ENCODE data around the gene SARS1.
"Not testable (repeated sequence)": the region's sequence is repeated elsewhere in the genome, so short reads cannot be mapped to it uniquely, and the experiment has no call there.

Gene SARS1

GRCh38 chr1:109192433-109192832, 21.3 kb upstream of the SARS1 start:
- no peak for DNase-seq (ENCODE audit: low read depth in 4 of 4, low spot score in 1 of 4)

GRCh38 chr1:109193653-109194590, 19.8 kb upstream of the SARS1 start:
- peak in 3 of 4 experiments; percentile 29 to 45 (median 34) for DNase-seq (ENCODE audit: low read depth in 4 of 4, low spot score in 1 of 4)

GRCh38 chr1:109197158-109198042, 16.3 kb upstream of the SARS1 start:
- peak in 1 of 4 experiments; percentile 27 for DNase-seq (ENCODE audit: low read depth in 4 of 4, low spot score in 1 of 4)

- no peak for DNase-seq (ENCODE audit: low read depth in 4 of 4, low spot score in 1 of 4)
These were observed 15.5 kb upstream of the SARS1 start for GRCh38 chr1:109198043-109198695.

GRCh38 chr1:109198745-109199144, 15.0 kb upstream of the SARS1 start:
- no peak for DNase-seq (ENCODE audit: low read depth in 4 of 4, low spot score in 1 of 4)

GRCh38 chr1:109199710-109200109, 14.0 kb upstream of the SARS1 start:
- no peak for DNase-seq (ENCODE audit: low read depth in 4 of 4, low spot score in 1 of 4)

GRCh38 chr1:109201123-109201703, 12.5 kb upstream of the SARS1 start:
- peak; percentile 42 to 72 (median 53) for DNase-seq (ENCODE audit: low read depth in 4 of 4, low spot score in 1 of 4)

GRCh38 chr1:109204484-109204883, 9.2 kb upstream of the SARS1 start:
- no peak for DNase-seq (ENCODE audit: low read depth in 4 of 4, low spot score in 1 of 4)

GRCh38 chr1:109206339-109206738, 7.4 kb upstream of the SARS1 start:
- DNase-seq (ENCODE audit: low read depth in 4 of 4, low spot score in 1 of 4), result no peak

- no peak for DNase-seq (ENCODE audit: low read depth in 4 of 4, low spot score in 1 of 4)
These were observed 6.1 kb upstream of the SARS1 start for GRCh38 chr1:109207467-109208103.

GRCh38 chr1:109208394-109208793, 5.3 kb upstream of the SARS1 start:
- no peak for DNase-seq (ENCODE audit: low read depth in 4 of 4, low spot score in 1 of 4)

- no peak for DNase-seq (ENCODE audit: low read depth in 4 of 4, low spot score in 1 of 4)
These were observed 4.8 kb upstream of the SARS1 start for GRCh38 chr1:109208836-109209463.

- no peak for DNase-seq (ENCODE audit: low read depth in 4 of 4, low spot score in 1 of 4)
These were observed 3.7 kb upstream of the SARS1 start for GRCh38 chr1:109210058-109210457.

GRCh38 chr1:109213345-109213823, 334 bp upstream of the SARS1 start:
- no peak for DNase-seq (ENCODE audit: low read depth in 4 of 4, low spot score in 1 of 4)

GRCh38 chr1:109214695-109215623, 1.2 kb downstream of the SARS1 start:
- DNase-seq (ENCODE audit: low read depth in 4 of 4, low spot score in 1 of 4), result peak in 3 of 4 experiments; percentile 11 to 34 (median 20)

- no peak for DNase-seq (ENCODE audit: low read depth in 4 of 4, low spot score in 1 of 4)
These were observed 2.9 kb downstream of the SARS1 start for GRCh38 chr1:109216662-109217061.

GRCh38 chr1:109218516-109218915, 4.8 kb downstream of the SARS1 start:
- DNase-seq (ENCODE audit: low read depth in 4 of 4, low spot score in 1 of 4), result no peak

- DNase-seq (ENCODE audit: low read depth in 4 of 4, low spot score in 1 of 4), result not testable (repeated sequence)
These were observed 7.5 kb downstream of the SARS1 start for GRCh38 chr1:109221201-109221600.

GRCh38 chr1:109225308-109225707, 11.6 kb downstream of the SARS1 start:
- DNase-seq (ENCODE audit: low read depth in 4 of 4, low spot score in 1 of 4), result no peak

All from stimulated activated CD4-positive, alpha-beta T cell treated with anti-CD3 and anti-CD28 coated beads, Interleukin-1b, Interleukin-23, amount 100 ng/mL, for 24 hours (primary cell).